NCI-H2029 treated with DMSO at 0.1 percent for 48 hours (cell line): ENCODE measurements around the gene FBXL3.

ENCODE experiments used
- DNase-seq: peaks from one replicate; lab custom pipeline; 2025; lab: John Stamatoyannopoulos, UW

The FBXL3 gene

DNA sequence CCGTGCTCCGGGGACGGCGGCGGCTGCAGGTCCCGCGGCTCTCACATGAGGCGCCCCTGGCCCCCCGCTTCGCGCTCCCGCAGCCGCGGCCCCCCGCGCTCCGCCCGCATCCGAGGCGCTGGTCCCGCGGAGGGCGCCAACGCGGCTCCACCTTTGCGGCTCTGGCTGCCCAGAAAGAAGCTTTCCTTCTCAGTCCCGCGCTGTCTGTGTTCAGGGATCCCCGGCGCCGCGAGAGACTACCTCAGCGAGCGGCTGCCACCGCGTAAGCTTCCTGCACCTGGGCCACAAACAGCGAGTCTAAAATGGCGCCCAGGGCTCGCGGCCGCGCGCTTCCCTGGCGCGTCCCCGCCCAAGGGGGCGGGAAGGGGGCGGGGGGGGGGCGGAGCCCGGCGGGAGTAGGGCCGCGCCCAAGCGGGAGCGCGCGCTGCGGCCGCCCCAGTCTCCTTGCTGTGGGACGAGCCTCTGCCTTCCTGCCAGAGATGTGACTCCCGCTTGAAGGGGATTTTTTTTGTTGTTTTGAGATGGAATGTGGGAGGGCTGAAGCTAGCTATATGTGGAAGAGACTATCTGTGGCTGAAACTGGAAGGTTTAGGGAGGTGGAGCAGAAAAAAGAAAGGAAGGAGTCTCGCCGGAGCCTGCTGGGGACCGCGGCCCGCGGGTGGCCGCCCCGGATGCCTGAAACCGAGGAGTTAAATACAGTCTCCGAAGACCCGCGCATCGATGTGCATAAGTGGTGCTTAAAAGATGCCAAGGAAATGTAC lies at the start of gene FBXL3:
Gene FBXL3, minus strand, starts transcription at position 299 of the 761 bp plus-strand sequence. CDS start 5,299 bp downstream, outside the sequence.
- DNase-seq: no peak

DNA sequence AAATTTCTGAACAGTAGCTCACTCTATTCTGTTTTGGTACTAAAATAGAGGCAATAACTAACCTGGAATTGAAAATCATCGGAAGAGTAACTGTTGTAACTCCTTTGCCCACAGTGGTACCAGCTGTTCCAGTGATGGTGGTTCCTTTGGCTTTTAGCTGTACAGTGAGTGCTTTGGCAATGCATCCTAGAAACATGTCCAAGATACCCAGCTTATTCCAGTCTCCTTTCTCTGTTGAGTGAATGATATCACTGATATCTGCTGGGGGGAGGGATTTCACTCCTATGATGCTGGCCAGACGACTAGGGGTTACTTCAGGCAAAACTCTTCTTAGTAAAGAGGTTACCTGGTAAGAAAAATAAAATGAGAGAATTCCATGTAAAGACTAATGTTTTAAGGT lies 40.6 kb upstream of the FBXL3 start:
- no peak for DNase-seq

DNA sequence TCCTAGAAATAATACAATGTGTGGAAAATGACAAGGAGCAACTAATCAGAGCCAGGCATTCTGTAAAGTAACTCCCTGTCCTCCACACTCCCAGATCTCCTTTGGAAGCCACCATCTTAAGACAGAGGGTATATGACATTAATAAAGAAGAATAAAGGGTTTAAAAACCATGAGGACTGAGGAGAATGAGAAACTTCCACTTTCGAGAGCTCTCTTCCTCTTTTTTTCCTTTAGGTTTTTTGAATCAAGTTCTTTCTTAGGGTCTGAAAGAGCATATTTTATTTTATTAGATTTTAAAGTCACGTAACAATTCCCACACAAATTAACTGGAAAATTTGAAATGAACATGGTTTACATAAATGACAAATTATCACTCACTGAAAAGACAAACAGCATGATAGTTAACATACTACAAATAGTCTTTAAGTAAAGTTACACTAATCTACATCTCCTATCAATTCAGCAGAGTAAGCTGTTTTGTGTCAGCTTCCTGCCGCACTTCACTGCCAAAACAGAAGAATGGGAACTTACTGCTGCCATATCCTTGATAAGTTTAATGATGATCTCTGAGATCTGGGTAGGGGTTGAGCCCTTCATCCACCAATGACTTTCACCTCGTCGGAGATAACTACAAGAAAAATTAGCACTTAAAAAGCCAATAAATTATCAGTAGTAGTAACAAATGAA lies 38.6 kb upstream of the FBXL3 start:
- DNase-seq: no peak

DNA sequence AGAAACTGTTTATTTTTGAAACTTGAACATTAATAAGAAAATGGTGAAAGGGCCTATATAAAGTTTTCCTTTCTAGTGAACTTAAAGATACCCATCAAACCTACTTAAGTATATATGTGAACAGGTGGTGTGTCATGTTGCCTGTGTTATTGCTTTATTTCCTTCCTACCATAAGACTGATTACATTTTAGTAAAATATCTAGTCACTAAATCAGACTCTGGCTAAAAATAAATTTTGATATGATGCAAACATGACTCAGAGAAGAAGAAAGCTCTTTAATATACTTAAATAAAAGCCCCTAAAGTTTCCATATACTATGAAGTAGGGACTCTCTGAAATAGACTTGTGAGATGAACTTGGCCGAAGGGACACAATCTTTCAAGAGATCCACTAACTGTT lies 35.1 kb upstream of the FBXL3 start:
- DNase-seq: no peak

- DNase-seq: no peak
Measured at GRCh38 chr13:77061362-77061761, 34.4 kb upstream of the FBXL3 start.

DNA sequence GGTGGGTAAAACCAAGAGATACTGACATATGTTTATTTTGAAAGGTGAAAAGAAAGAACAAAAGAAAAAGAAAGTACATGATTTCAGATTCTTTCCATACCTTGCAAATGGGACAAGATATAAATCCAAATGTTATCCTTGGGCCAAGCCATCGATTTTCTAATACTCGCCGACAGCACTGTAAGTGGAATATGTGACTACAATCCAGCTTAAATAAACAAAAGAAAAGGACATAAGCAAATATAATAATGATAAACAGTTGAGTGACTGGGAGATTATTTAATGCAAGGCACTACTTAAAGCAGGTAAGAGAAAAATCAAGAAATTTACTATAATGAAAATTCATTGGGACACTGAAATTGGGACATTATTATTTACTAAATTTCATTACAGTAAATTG lies 29.9 kb upstream of the FBXL3 start:
- DNase-seq: no peak

DNA sequence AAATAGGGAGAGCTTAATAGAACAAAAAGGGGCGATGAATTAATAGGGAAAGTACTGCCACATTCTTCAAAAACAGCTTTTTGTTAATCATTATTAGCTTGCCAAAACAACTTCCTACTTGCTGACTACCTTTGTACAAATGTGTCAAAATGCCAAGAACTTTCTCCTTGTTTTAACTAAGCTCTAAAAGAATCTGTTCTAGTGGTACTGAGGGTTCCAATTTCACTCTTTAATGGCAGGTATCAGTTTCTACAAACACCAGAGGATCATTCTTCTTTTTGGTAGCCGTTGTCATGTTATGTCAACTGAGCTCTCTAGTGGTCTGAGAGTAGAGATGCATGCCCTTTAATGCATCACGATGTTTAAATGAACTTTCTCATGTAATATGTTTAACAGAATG lies 29.4 kb upstream of the FBXL3 start:
- DNase-seq: peak; percentile 32

GRCh38 chr13:77055158-77055557 lies 28.2 kb upstream of the FBXL3 start:
- no peak for DNase-seq

DNA sequence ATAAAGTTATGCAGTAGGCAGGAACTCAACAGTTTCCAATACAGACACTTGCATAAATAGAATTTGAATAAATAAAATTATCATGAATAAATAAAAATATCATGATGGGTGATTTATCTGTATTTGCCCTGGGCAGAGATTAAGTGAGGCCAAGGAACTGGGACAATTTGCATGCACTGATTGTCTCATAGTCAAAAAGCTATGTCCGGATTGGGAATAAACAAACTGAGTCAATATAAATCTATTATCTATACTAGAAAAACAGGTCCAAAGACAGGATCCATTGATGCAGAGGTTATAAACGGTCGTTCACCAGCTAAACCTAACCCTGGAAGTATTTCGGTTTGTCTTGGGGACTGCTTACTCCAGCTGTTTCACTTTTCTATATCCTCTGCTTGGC lies 26.2 kb upstream of the FBXL3 start:
- no peak for DNase-seq

- DNase-seq: no peak
Measured at GRCh38 chr13:77048681-77049080, 21.7 kb upstream of the FBXL3 start.

DNA sequence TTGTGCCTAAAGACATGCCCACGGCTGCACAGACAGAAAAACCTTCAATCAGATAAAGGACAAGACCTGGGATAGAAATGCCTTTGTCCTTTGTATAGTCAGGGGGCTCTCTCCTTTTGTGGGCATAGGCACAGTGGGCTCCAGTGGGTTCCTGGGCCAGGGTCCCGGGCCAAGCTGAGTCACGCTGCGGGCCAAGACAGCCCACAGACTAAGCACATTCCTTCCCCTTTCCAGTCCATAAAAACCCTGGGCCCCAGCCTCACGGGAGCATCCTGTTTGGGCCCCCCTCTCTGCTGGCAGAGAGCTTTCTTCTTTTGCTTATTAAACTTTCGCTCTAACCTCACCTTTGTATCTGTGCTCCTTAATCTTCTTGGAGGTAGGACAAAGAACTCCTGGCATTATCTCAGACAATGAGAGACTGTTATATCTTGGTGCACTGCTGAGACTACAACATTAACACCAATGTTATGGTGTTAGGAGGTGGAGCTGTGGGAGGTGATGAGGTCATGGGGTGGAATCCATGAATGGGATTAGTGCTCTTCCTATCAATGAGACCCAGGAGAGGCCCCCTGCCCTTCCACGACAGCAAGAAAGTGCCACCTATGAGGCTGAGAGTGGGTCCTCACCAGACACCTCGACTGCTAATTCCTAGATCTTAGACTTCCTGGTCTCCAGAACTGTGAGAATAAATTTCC lies 20.8 kb upstream of the FBXL3 start:
- DNase-seq: no peak

GRCh38 chr13:77042566-77043177 lies 15.7 kb upstream of the FBXL3 start:
- DNase-seq: no peak

- DNase-seq: no peak
Measured at GRCh38 chr13:77040835-77041234, 13.9 kb upstream of the FBXL3 start.

DNA sequence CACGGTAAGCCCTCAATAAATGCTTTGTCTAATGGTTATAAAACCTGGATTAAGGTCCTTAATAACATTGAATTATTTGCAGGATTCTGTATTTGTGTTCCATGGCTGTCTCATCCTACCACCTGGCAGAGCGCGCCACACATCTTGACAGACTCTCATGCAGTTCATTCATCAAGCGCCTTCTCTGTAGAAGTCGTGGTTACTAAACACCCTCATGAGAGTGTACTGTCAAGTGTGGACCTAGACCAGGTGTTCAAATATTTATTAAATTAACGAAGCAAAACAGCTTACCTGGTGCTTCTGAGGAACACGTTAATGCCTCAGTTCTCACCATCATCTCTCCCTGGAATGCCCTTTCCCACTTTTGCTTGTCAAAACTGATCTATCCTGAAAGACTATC lies 13.1 kb upstream of the FBXL3 start:
- no peak for DNase-seq

DNA sequence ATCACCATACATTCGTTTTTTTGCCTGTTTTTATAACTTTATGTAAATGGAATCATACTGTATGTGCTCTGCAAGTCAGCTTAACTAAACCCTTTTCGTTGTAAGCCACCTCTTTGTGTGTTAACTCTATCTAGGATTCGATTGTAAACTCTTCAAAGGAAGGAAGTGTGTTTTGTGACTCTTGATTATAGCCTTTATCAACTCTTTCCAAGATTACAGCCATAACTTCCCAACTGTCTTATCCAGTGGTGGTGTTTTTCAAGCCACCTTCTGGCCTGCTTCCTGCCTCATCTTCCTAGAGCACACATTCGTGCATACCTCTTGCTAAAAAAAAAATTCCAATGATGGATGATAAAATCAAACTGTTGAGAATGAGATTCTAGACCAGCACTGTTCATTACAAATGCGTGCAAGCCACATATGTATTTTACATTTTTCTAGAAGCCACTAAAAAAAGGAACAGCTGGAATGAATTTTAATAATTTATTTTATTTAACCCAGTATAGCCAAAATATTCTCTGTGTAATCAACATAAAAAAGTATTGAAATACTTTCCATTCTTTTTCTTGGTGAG lies 12.0 kb upstream of the FBXL3 start:
- no peak for DNase-seq

GRCh38 chr13:77036279-77036678 lies 9.3 kb upstream of the FBXL3 start:
- no peak for DNase-seq

GRCh38 chr13:77034881-77035280 lies 7.9 kb upstream of the FBXL3 start:
- no peak for DNase-seq

GRCh38 chr13:77033717-77034302 lies 6.9 kb upstream of the FBXL3 start:
- no peak for DNase-seq

DNA sequence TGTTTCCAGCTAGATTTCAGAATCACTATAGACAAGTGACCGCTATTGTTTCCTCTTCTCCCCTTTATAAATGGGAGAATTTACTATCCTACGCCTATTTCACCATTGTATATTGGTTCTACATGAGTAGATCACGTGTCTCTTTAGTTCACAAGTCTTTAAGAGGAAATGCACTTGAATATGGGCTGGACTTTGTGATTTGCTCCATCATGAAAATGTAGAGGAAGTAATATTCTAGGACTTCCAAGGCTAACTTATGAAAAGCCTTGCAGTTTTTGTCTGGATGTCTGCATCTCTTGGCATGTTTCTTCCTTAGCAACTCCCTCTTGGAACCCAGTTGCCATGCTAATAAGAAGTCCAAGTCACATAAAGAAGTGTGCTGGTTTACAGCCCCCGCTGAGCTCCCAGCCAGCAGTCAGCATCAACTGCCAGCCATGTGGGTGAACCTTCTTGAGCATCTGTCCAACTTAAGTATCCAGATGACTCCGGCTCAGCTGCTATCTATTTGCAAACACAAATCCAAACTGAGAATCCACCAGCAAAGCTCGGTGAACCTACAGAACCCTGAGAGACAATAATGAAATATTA lies 4.8 kb upstream of the FBXL3 start:
- DNase-seq: no peak

- DNase-seq: no peak
Measured at GRCh38 chr13:77029436-77029835, 2.5 kb upstream of the FBXL3 start.

- DNase-seq: peak; percentile 68
Measured at GRCh38 chr13:77028202-77028601, 1.2 kb upstream of the FBXL3 start.
